GM12873 (cell line): Measurements from ENCODE around the gene SNCAIP.

Source experiments
- TF ChIP-seq, protein P1 (sequence below): IDR thresholded peaks from 2 replicates; pipeline ENCODE4 v1.5.1; 2012; ENCODE audit warnings: low read depth, mild to moderate bottlenecking, moderate library complexity, low read length, control low read depth; ENCODE audit not compliant: insufficient read depth; ENCODE audit errors: missing control alignments

The SNCAIP gene

DNA sequence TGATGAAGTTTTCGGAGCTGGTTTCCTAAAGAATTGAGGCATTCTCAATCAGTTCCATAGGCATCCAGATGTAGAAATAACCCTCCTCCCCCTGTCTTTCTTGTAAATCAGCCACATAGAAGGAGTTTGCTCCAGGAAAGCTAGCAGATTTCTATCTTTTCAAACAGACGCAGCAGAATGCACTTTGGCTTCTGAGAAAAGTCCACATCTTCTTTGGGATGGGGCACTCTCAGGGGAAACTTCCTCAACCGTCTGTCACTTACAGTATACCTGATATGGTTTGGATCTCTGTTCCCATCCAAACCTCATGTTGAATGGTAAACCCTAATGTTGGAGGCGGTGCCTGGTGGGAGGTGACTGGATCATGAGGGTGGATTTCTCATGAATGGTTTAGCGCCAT lies 94.1 kb downstream of the SNCAIP start:
- TF ChIP-seq, protein P1, sequence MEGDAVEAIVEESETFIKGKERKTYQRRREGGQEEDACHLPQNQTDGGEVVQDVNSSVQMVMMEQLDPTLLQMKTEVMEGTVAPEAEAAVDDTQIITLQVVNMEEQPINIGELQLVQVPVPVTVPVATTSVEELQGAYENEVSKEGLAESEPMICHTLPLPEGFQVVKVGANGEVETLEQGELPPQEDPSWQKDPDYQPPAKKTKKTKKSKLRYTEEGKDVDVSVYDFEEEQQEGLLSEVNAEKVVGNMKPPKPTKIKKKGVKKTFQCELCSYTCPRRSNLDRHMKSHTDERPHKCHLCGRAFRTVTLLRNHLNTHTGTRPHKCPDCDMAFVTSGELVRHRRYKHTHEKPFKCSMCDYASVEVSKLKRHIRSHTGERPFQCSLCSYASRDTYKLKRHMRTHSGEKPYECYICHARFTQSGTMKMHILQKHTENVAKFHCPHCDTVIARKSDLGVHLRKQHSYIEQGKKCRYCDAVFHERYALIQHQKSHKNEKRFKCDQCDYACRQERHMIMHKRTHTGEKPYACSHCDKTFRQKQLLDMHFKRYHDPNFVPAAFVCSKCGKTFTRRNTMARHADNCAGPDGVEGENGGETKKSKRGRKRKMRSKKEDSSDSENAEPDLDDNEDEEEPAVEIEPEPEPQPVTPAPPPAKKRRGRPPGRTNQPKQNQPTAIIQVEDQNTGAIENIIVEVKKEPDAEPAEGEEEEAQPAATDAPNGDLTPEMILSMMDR, result no peak

DNA sequence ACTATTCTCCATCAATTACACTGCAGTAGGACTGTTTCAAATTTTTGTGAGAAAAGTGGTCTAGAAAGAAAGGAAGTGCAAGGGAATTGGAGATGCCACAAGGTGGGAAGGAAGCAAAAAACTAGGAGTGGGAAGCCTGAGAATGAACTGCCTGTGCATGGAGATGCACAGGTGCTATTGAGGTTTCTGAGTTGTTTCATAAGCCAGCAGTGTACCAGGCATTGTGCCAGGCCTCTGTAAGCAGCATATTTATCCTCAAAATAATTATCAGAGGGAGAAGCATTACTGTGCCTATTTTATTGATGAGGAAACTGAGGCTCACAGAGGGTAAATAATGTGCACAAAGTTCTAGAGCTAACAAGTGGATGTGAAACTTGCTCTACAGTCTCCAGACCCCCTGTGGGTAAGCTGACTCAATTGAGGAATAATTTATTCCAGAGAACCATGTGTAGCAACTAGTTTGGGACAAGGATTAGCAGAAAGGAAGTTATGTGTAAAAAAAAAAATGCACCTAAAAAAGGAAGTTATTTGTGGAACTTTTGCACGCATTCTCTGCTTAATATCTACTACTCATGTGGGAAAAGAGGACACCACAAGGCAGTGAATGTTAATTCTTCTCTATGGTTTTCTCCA lies 96.7 kb downstream of the SNCAIP start:
- TF ChIP-seq, protein P1, result no peak

DNA sequence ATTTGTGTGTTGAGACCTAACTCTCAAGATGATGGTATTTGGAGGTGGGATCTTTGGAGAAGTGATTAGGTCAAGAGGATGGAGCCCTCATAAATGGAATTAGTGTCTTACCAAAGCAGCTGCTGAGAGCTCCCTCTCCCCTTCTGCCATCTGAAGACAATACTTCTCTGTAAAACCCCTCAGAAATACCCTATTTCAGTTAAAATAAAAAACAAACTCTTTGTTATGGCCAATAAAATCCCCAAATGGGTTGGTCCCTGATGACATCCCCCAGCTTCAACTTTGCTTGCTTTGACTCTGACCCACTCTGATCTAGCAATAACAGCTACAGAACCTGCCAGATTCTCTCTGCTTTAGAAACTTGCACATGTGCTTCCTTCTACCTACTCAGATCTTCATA lies 100.9 kb downstream of the SNCAIP start:
- TF ChIP-seq, protein P1, result no peak

DNA sequence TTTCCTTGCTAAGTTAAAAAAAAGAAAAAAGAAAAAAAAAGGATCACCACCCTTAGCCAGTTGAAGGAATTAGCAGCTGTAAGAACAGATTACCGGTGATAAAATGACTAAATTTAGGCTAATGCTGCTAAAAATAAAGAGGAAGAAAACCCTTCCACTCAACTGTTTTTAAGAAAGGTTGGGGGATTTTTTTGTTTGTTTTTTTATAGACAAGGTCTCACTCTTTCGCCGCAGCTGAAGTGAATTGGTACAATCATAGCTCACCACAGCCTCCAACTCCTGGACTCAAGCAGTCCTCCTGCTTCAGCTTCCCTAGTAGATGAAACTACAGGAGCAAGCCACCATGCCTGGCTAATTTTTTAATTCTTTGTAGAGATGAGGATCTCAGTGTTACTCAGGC lies 101.7 kb downstream of the SNCAIP start:
- TF ChIP-seq, protein P1, result no peak

DNA sequence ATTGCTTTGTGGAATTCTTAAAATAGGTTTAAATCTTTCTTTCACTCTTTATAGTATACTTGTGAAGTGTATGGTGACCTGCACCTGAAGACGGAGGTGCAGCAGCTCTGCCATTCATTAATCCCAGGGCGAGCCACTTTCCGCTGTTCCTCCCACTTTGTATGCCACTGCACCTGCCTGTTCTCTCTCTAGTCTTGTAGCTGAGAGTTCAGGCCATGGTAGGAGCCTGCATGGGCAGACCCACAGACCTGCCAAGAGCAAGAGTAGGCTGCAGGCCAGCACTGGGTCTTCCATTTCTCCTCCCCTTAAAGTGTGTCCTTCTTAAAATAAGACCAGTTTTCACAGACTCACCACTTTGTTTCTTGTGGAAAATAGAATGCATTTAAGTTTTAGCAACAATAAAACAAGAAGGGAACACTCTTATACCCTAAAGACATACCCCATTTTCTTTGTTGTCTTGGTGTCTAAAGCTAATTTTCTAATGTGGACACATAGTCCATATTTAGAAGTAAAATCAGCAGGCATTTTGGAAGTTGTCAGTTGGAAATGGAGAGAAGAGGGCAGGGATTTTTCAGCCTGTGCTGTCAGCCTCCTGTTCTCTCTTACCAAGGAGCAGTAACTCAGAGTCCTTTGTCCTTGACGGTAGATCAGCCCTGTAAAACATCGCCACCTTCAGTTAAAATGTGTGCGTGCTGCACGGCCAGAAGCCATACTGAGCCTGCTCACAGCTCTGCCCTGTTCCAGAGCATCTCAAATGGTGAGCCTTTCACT lies 103.2 kb downstream of the SNCAIP start:
- TF ChIP-seq, protein P1, result peak; percentile 75

DNA sequence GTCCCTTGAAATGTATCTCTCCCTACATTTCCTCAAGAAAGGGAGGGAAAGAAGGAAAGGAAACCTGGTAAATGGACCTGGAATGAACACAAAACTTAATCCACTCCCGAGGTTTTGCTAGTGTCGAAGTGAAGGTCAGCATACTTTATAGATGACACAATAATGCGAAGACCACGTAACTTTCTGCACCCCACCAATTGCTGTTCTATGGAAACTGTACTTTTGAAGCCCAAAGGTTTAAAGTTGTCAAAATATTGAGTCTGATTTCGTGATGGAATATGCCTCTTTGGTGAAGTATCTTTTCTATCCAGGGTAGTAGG lies 103.7 kb downstream of the SNCAIP start:
- TF ChIP-seq, protein P1, result no peak

DNA sequence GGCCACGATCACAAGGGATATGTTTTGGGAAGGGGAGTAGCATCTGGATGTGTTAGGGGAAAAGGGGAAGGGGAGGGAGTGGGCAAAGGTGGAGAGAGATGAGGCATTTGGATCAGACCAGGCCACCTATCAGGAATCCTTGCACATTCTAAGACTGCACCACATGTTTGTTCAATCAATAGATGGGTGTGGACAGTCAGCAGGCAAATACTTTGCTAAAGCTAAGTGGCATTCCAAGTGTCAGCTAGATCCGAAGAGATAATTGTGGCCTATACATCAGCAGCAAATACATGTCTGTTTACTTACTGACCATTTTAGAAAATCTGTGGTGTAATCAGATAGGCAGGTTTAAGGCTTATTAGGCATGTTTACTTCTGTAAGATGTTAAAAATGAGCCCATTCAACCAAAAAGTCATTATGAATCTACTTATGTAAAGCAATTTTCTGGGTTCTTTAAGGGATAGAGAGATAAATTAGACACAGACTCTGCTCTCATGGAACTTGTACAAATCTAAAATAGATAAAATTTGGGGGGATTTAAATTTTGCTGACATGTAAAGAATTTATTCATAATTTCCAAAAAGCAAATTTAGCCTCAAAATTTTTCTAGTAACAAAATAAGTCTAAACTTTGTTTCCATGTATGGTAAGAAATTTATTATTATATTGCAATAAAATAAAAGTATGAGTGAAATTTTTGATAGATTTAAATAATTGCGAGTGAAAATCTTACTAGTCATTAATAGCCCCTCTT lies 107.3 kb downstream of the SNCAIP start:
- TF ChIP-seq, protein P1, result no peak
